Transverse colon (tissue), 4 donors: Measurements from ENCODE around the gene AKAP1.

Experiments
- EP300 ChIP-seq: sonication (generic); formaldehyde crosslinking; IDR thresholded peaks from one replicate; pipeline ENCODE4 v1.6.1; 2017; ENCODE audit warnings: antibody characterized with exemption, low read depth
- POLR2A ChIP-seq: fragments of 450-650 bp; IDR thresholded peaks from one replicate; pipeline ENCODE4 v1.6.1; 2016; ENCODE audit warnings: antibody characterized with exemption, mild to moderate bottlenecking, moderate library complexity
- POLR2AphosphoS5 ChIP-seq, 3 donors: sonication (generic); formaldehyde crosslinking; IDR thresholded peaks; one replicate each; pipeline ENCODE4 v1.6.1; 2016; ENCODE audit warnings: antibody characterized with exemption in 3 of 3
- TF ChIP-seq, protein P1 (sequence below), 5 experiments: fragments of 200-600 bp in 3 of 5; fragments of 450-650 bp in 2 of 5; sonication (generic) in 3 of 5; IDR thresholded peaks; 1 replicate in 2 of 5; 2 replicates in 3 of 5; pipeline ENCODE4 v1.5.1; 2016 to 2017; ENCODE audit warnings: antibody characterized with exemption in 5 of 5, inconsistent platforms in 3 of 5, mild to moderate bottlenecking in 2 of 5, moderate library complexity in 1 of 5

DNA sequence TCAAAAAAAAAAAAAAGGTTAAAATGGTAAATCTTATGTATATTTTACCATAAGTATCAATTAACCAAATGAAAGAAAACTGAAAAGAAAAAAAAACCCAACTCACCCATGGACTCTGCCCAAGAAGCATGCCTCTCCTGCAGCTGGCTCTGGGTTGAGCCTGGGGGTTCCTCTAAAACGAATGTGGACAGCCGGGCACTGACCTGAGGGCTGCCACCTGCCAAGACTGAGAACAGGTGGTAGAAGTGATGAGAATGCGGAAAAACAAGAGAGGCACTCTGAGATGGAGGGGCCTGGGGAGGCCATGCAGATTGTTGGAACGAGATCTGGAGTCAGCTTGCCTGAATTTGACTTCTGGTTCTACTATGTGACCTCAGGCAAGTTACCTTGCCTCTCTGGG lies 85.8 kb downstream of the AKAP1 start:
- no peak for TF ChIP-seq EP300
- TF ChIP-seq, protein P1, sequence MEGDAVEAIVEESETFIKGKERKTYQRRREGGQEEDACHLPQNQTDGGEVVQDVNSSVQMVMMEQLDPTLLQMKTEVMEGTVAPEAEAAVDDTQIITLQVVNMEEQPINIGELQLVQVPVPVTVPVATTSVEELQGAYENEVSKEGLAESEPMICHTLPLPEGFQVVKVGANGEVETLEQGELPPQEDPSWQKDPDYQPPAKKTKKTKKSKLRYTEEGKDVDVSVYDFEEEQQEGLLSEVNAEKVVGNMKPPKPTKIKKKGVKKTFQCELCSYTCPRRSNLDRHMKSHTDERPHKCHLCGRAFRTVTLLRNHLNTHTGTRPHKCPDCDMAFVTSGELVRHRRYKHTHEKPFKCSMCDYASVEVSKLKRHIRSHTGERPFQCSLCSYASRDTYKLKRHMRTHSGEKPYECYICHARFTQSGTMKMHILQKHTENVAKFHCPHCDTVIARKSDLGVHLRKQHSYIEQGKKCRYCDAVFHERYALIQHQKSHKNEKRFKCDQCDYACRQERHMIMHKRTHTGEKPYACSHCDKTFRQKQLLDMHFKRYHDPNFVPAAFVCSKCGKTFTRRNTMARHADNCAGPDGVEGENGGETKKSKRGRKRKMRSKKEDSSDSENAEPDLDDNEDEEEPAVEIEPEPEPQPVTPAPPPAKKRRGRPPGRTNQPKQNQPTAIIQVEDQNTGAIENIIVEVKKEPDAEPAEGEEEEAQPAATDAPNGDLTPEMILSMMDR (IDR thresholded peaks at IDR 0.05) = no peak
- no peak for TF ChIP-seq POLR2AphosphoS5 (IDR thresholded peaks at IDR 0.05)
- TF ChIP-seq POLR2A = no peak
